Muscle of arm (tissue), 14 donors: ENCODE results near the gene TRIP12. TPM values are rescaled to one million over a fixed set of nuclear protein-coding genes. Genes with fewer than 3 reads are reported as not detected.
"Not testable (repeated sequence)": the region's sequence is repeated elsewhere in the genome, so short reads cannot be mapped to it uniquely, and the experiment has no call there.

Source experiments
- DNase-seq: peaks from one replicate; pipeline ENCODE4 v3.0.0-alpha.2; 2013
- long read RNA-seq, 11 donors: transcript quantifications; one replicate each; lab custom pipeline, GENCODE V29; 2026
- polyA plus RNA-seq, 12 donors: library from polyadenylated mRNA; unstranded; fragments of 120-200 nt; gene quantifications; one replicate each; pipeline ENCODE4 v1.2.1, GENCODE V29; 2013; ENCODE audit not compliant: insufficient read length in 12 of 12

TRIP12 gene
- polyA plus RNA-seq, result 100 to 1,000 TPM; 162 to 611 (median 198) TPM
- long read RNA-seq, donor 1, partial matches to known transcripts, result 7 of 8 reads
- long read RNA-seq, donor 1, other reads (novel, unspliced or antisense), result 0 of 8 reads
- long read RNA-seq, donor 2, partial matches to known transcripts, result 0 of 3 reads
- long read RNA-seq, donor 2, other reads (novel, unspliced or antisense), result 0 of 3 reads
- long read RNA-seq, donor 3, partial matches to known transcripts, result 6 of 6 reads
- long read RNA-seq, donor 3, other reads (novel, unspliced or antisense), result 0 of 6 reads
- long read RNA-seq, donor 4, result 0 reads
- long read RNA-seq, donor 5, partial matches to known transcripts, result 19 of 20 reads
- long read RNA-seq, donor 5, other reads (novel, unspliced or antisense), result 0 of 20 reads
- long read RNA-seq, donor 6, result 0 reads
- long read RNA-seq, donor 7, partial matches to known transcripts, result 0 of 2 reads
- long read RNA-seq, donor 7, other reads (novel, unspliced or antisense), result 0 of 2 reads
- long read RNA-seq, donor 8, full-length matches to known transcripts, result 4 of 25 reads
- long read RNA-seq, donor 8, partial matches to known transcripts, result 21 of 25 reads
- long read RNA-seq, donor 8, other reads (novel, unspliced or antisense), result 0 of 25 reads
- long read RNA-seq, donor 9, result 0 reads
- long read RNA-seq, donor 10, partial matches to known transcripts, result 0 of 1 reads
- long read RNA-seq, donor 10, other reads (novel, unspliced or antisense), result 0 of 1 reads
- long read RNA-seq, donor 11, partial matches to known transcripts, result 0 of 1 reads
- long read RNA-seq, donor 11, other reads (novel, unspliced or antisense), result 0 of 1 reads

DNA sequence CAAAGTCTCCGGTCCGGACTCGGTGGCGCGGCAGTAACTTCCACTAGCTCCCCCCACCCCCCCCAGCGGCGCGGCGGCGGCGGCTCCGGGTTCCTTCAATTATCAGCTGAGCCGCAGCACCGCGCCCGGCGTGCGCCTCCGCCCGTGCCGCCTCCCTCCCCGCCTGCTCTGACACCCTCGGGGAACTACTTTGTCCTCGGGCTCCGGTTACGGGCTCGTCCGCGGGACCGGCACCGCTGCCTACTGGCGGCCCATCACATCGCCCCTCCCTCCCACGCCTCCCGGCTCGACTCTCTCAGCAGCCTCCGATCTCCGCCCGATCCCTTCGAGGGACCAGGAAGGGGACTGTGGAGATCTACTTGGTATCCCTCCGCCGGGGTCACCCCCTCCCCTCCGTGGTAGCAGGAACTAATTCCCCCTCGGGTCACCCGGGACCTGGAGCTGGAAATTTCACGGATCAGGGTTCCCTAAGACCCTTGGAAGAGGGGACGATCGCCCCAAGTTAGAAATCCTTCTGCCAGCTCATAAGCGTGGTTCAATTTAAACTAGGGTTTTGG lies at the start of gene TRIP12:
Gene TRIP12, minus strand, starts transcription at position 118 of the 557 bp plus-strand sequence. CDS start 41,930 bp downstream, outside the sequence.
- DNase-seq, result peak; percentile 96

DNA sequence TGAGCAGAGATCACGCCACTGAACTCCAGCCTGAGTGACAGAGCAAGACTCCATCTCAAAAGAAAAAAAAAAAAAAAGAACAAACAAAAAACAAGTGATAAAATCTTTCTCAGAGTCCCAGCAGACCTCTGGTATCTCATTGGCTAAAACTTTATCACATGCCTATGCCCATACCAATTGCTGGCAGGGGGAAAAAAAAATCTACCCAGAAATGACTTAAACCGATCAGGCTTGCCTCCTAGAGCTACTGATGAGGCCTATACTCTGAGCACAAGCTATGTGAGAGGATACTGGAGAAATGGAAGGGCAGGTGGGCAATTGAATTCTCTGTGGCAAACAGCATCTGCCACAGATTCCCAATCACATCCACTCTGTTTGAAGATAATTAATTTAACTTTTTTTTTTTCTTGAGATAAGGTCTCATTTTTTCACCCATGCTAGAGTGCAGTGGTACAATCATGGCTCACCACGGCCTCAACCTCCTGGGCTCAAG lies 49.5 kb upstream of the TRIP12 start:
- DNase-seq, result no peak

DNA sequence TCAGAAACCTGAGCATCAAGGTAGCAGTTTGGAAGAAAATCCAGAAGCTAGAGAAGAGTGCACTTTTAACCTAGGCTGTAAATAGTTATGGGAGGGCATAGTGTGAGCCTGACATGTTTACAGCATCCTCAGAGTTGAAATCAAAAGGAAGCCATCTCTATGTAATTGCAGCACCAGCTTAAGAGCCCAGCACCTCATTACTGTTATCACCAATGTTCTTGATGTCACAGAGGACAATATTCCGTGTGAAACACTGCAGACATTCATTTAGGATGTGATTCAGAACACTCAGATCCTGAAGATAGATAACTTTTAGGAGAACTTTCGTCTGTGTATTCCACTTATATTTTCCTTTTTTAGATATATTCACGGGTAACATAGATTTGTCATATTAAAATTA lies 48.6 kb upstream of the TRIP12 start:
- no peak for DNase-seq

- no peak for DNase-seq
Measured at GRCh38 chr2:229969921-229970320, 48.1 kb upstream of the TRIP12 start.

DNA sequence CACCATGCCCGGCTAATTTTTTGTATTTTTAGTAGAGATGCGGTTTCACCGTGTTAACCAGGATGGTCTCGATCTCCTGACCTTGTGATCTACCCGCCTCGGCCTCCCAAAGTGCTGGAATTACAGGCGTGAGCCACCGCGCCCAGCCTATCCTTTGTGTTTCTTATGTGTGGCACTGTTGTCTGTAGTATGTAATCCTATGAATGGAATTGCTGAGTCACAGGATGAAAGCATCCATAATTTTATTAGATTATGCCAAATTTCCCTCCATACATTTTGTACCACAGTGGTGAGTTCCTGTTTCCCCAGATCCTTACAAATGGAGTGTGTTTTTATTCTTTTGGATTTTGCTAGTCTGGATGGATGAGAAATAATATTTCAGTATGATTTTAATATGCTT lies 41.8 kb upstream of the TRIP12 start:
- not testable (repeated sequence) for DNase-seq

DNA sequence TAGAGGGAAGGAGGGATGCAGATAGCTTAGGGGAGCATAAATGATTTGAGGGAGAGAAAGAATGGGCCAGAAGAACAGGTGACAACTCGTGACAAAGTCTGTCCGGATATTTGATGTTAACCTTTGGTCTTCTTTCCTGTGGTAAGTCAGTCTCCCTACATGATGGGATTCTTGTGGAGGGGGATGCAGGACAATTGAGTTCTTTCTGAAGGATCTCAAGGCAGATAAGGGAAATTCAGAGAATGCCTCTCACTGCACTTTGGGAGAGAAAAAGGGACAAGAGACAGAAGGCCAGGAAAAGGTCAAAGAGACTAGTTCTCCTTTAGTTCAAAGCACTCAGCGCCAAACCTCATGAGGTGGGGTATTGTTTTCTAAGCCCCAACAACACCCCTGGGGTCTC lies 34.7 kb upstream of the TRIP12 start:
- no peak for DNase-seq

- no peak for DNase-seq
Measured at GRCh38 chr2:229955663-229956062, 33.9 kb upstream of the TRIP12 start.

GRCh38 chr2:229952256-229952835 lies 30.5 kb upstream of the TRIP12 start:
- DNase-seq, result no peak

- DNase-seq, result no peak
Measured at GRCh38 chr2:229947544-229947943, 25.7 kb upstream of the TRIP12 start.

- no peak for DNase-seq
Measured at GRCh38 chr2:229945975-229946374, 24.2 kb upstream of the TRIP12 start.

GRCh38 chr2:229943770-229944449 lies 22.1 kb upstream of the TRIP12 start:
- DNase-seq, result no peak

DNA sequence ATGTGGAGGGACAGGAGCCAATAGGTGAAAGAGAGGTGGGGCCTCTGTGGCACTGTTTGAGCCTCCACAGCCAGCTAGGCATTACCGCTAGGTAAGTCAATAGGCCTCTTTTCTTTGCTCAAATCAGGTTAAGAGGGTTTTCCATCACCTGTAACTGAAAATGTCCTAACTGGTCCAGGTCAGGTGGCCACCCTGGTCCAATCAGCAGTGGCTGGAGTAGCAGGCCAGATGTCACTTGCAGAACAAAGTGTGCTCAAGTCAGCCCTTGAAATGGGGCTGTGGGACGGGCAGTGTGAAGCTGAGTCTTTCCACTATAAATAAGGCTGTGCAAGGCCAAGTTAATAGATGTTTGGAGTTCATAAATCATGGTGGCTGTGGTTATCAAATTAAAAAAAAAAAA lies 21.4 kb upstream of the TRIP12 start:
- DNase-seq, result no peak

DNA sequence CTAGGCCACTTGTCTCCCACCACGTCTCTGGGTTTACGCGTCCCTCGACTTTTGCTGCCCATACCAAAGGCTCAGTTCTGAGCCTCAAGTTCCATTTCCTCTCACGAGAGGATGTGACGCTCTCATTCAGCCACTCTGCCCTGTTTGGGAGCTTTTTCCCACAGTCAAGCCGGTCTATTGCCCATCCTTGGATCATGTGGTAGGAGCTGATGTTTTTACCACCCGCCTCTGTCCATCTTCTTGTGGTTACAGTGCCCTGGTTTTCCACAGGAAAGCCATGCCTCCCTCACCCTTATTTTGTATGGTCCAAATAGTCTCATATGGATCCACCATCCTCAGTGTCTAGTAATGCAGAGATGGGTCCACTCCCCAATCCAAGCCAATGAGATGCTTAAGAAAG lies 20.9 kb upstream of the TRIP12 start:
- no peak for DNase-seq

GRCh38 chr2:229937537-229937936 lies 15.7 kb upstream of the TRIP12 start:
- DNase-seq, result no peak

DNA sequence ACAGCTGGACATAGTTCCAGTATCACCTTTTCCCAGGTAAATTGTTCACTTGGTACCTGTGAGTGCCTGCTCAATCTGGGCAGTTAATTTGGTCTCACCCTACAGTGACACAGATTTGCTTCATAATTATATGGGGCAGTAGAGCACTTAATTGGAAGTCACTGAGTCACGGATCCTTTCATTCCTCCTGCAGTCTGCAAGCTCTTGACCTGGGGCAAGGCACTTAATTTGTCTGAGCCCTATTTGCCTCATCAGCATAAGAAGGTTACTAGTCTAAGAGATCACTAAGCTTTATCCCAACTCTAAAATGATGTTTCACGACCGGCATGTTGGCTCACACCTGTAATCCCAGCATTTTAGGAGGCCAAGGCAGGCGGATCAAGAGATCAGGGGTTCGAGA lies 9.4 kb upstream of the TRIP12 start:
- DNase-seq, result no peak

DNA sequence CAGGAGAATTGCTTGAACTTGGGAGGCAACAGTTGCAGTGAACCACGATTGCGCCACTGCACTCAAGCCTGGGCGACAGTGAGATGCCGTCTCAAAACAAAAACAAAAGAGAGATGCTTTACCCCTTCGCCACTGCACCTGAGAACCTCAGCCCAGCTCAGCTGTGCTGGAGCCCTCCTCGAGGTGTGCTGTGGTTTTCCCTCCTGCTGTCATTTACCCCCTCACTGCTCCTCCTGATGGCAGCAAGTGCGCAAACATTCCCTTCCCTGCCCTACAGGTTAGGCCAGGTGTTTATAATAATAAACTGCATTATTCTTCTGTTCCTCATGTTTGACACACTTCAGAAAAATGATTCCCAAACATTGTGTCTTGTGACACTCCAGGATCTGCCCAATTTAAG lies 8.8 kb upstream of the TRIP12 start:
- DNase-seq, result no peak

GRCh38 chr2:229927817-229928321 lies 6.1 kb upstream of the TRIP12 start:
- DNase-seq, result no peak

- DNase-seq, result no peak
Measured at GRCh38 chr2:229925201-229925600, 3.4 kb upstream of the TRIP12 start.

DNA sequence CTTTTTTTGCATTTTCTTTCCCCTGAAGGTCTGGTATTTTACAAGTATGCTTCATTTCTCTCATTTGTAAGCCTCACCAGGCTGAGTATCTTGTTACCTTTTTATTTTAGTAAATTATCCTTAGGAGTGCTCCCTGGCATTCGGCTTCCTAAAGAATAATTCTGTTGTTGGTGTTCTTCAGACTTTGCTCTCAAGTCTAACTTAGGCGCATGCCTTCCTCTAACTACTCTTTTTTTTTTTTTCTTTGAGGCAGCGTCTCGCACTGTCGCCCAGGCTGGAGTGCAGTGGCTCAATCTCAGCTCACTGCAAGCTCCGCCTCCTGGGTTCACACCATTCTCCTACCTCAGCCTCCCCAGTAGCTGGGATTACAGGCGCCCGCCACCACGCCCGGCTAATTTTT lies 2.7 kb upstream of the TRIP12 start:
- DNase-seq, result not testable (repeated sequence)

DNA sequence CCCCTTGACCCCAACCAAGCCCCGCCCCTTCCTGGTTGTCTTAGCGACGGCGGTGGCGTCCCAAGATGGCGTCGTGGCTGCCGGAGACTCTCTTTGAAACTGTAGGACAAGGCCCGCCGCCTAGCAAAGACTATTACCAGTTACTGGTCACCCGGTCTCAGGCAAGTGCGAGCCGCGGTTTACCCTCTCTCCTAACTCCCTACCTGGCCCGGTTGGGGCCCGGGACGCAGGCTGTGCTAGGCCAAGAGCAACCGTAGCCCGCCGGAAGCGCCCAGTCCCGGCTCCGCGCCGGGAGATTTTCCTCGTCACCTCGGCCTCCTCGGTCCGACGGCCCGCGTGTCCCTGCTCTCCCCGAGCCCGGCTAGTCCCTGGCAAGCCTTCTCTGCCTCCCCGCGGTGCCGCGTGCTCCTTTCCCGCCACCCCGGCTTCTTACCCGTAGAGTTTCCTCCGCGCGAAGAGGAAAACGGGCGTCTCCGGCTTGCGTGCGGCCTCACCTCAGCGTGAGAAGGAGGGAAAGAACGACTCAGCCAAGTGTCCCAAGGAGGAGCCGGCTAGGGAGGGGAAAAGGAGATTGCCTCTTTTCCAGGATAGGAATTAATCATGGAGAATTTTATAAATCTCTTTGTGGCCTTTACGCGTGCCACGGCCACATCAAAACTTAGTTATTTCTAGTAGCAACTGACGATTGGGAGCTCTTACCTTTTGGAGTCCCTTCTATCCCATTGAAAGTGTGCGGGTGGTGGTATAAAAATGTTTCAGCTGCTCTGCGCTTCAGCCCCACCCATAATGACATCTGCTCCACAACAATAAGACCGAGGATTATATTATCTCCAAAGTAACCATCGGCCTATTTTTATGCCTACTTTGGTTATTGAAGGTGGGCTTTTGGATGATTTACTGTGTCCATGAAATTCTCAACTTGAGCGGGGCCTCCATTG lies 909 bp upstream of the TRIP12 start, which contains the start of gene FBXO36:
Gene FBXO36, plus strand, starts transcription at position 55 of the 938 bp plus-strand sequence. Its CDS starts 11 bp downstream, at position 66.
- DNase-seq, result no peak
